ENCODE results near the gene MNAT1. TPM values are rescaled to one million over a fixed set of nuclear protein-coding genes. Genes with fewer than 3 reads are reported as not detected.

MNAT1 gene
- total RNA-seq, 1 donor from 2014 or later: 114 TPM

DNA sequence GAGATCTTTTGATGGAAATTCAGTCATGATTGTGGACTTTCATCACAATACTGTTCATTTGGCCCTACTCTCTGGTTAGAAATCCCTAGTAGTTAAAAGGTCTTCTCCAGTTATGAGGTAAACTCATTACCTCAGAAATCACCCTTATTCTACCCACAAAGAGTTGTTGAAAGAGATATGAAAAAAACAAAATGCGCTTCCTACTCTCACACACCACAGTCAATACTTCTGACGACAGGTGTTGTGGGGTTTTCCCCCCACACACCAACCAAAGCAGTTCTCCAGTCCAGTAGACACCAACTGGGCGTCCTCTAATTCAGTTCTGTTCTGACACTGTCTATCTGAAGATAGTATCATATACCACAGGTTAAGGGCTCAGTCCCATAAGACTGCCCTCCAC is 191.4 kb downstream of the MNAT1 start:
- no peak for DNase-seq (ENCODE audit: low spot score)
- TF ChIP-seq, protein P1, sequence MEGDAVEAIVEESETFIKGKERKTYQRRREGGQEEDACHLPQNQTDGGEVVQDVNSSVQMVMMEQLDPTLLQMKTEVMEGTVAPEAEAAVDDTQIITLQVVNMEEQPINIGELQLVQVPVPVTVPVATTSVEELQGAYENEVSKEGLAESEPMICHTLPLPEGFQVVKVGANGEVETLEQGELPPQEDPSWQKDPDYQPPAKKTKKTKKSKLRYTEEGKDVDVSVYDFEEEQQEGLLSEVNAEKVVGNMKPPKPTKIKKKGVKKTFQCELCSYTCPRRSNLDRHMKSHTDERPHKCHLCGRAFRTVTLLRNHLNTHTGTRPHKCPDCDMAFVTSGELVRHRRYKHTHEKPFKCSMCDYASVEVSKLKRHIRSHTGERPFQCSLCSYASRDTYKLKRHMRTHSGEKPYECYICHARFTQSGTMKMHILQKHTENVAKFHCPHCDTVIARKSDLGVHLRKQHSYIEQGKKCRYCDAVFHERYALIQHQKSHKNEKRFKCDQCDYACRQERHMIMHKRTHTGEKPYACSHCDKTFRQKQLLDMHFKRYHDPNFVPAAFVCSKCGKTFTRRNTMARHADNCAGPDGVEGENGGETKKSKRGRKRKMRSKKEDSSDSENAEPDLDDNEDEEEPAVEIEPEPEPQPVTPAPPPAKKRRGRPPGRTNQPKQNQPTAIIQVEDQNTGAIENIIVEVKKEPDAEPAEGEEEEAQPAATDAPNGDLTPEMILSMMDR (IDR thresholded peaks at IDR 0.05): no peak
- TF ChIP-seq EZH2 (IDR thresholded peaks at IDR 0.05): no peak
- Histone ChIP-seq H3K4me3 (no peak overlapping the region), H3K4me2 (no peak overlapping the region), H3K79me2 (ENCODE audit: low read depth) (no peaks in the 10 kb centered on the region), H3K27me3 (no peaks in the 10 kb centered on the region), H3K36me3 (no peaks in the 10 kb centered on the region), H3K9ac (no peak overlapping the region), H3K4me1 (peaks cover 4% of the 10 kb centered on the region), H4K20me1 (ENCODE audit: low read depth) (no peaks in the 10 kb centered on the region), H3F3A (ENCODE audit: low read depth) (peaks cover 3% of the 10 kb centered on the region), H2AFZ (replicated peaks) (no peak overlapping the region), H3K9me3 (ENCODE audit: low read depth) (no peaks in the 10 kb centered on the region), H3K27ac (no peak overlapping the region)
- Mint-ChIP-seq H3K27ac (no peak overlapping the region), H3K4me3 (no peak overlapping the region), H3K9me3 (no peaks in the 10 kb centered on the region), H3K27me3 (ENCODE audit: insufficient read depth, low read depth) (no peaks in the 10 kb centered on the region), H3K4me1 (peaks cover under 1% of the 10 kb centered on the region), H3K36me3 (no peaks in the 10 kb centered on the region)

DNA sequence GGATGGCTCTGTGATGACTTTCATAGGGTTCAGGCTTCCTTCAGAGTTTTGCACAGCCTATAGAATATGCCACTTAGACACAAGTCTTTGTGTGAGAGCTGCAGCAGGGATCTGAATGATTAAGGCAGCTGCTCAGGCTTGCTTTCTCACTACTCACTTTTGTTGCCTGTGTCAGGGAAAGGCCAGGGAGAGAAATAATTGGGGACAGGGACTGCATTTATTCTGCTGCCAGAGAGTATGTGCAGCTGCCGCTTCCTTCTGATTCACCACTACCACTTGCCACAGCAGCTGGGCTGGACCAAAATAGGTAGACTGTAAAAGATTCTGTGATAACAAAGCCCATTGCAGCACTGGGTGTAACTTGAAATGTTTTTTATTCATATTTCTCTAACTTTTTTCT is 196.7 kb downstream of the MNAT1 start:
- DNase-seq (ENCODE audit: low spot score): peak; percentile 37
- TF ChIP-seq, protein P1 (IDR thresholded peaks at IDR 0.05): no peak
- TF ChIP-seq EZH2 (IDR thresholded peaks at IDR 0.05): no peak
- TF ChIP-seq EZH2phosphoT487 (IDR thresholded peaks at IDR 0.05): no peak
- peaks cover 4% of the 10 kb centered on the region for H3F3A ChIP-seq (ENCODE audit: low read depth)
- H3K4me1 Mint-ChIP-seq: peaks cover 5% of the 10 kb centered on the region
- no peaks in the 10 kb centered on the region for H3K9me3 ChIP-seq (ENCODE audit: low read depth)
- H3K9ac ChIP-seq: no peak overlapping the region
- H3K4me1 ChIP-seq: peaks cover 9% of the 10 kb centered on the region
- H2AFZ ChIP-seq (replicated peaks): no peak overlapping the region
- no peaks in the 10 kb centered on the region for H3K27me3 Mint-ChIP-seq (ENCODE audit: insufficient read depth, low read depth)
- peak overlapping the region; percentile 0 for H3K4me2 ChIP-seq
- peaks cover 2% of the 10 kb centered on the region for H4K20me1 ChIP-seq (ENCODE audit: low read depth)
- H3K27ac Mint-ChIP-seq: peak overlapping the region; percentile 13
- H3K4me3 Mint-ChIP-seq: no peak overlapping the region
- no peaks in the 10 kb centered on the region for H3K27me3 ChIP-seq
- no peak overlapping the region for H3K4me3 ChIP-seq
- H3K36me3 Mint-ChIP-seq: no peaks in the 10 kb centered on the region
- H3K79me2 ChIP-seq (ENCODE audit: low read depth): no peaks in the 10 kb centered on the region
- H3K36me3 ChIP-seq: no peaks in the 10 kb centered on the region
- no peak overlapping the region for H3K27ac ChIP-seq
- H3K9me3 Mint-ChIP-seq: peaks cover 3% of the 10 kb centered on the region

DNA sequence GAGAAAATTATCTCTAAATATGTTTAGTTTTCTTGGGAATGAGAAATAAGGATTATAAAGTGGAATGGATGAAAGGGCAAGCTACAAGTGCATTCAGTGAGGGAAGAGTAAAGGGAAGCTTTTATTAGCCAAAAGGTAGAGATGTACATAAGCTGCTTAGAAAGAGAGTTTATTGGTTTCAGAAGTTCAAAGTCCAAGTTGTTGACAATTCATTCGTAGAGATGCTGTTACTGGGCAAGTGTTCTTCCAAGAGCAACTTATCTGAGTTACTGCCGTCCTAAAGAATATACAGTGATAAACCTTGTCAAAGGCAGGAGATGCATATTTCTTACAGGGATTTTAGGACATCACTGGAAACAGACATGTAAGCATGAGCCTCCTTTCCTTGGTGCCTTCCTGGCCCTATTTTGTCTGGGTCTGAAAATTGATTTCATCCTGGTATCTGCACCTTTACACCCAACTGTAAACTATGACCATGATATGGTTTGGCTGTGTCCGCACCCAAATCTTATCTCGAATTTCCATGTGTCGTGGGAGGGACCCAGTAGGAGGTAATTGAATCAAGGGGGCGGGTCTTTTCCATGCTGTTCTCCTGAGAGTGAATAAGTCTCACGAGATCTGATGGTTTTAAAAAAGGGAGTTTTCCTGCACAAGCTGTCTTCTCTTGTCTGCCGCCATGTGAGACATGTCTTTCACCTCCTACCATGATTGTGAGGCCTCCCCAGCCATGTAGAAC is 199.5 kb downstream of the MNAT1 start:
- peaks cover 5% of the 10 kb centered on the region for H3K4me1 Mint-ChIP-seq
- Histone ChIP-seq H3K27me3 (no peaks in the 10 kb centered on the region), H3K4me2 (no peak overlapping the region), H4K20me1 (ENCODE audit: low read depth) (peaks cover 2% of the 10 kb centered on the region), H3K27ac (no peak overlapping the region), H3K9ac (no peak overlapping the region), H3K9me3 (ENCODE audit: low read depth) (no peaks in the 10 kb centered on the region), H3K36me3 (no peaks in the 10 kb centered on the region), H3K4me3 (no peak overlapping the region), H3F3A (ENCODE audit: low read depth) (peaks cover 4% of the 10 kb centered on the region), H2AFZ (replicated peaks) (no peak overlapping the region), H3K4me1 (peaks cover 9% of the 10 kb centered on the region), H3K79me2 (ENCODE audit: low read depth) (no peaks in the 10 kb centered on the region)
- peaks cover 5% of the 10 kb centered on the region for H3K9me3 Mint-ChIP-seq
- no peaks in the 10 kb centered on the region for H3K36me3 Mint-ChIP-seq
- H3K4me3 Mint-ChIP-seq: no peak overlapping the region
- no peak for DNase-seq (ENCODE audit: low spot score)
- H3K27me3 Mint-ChIP-seq (ENCODE audit: insufficient read depth, low read depth): no peaks in the 10 kb centered on the region
- H3K27ac Mint-ChIP-seq: no peak overlapping the region
- TF ChIP-seq EZH2 (IDR thresholded peaks at IDR 0.05) (no peak), EZH2phosphoT487 (IDR thresholded peaks at IDR 0.05) (no peak)
- TF ChIP-seq, protein P1 (IDR thresholded peaks at IDR 0.05): no peak

Data from neural progenitor cell (in vitro differentiated cells).